NCI-H748 (cell line): ENCODE data around the gene GARS1.
"Not testable (repeated sequence)": the region's sequence is repeated elsewhere in the genome, so short reads cannot be mapped to it uniquely, and the experiment has no call there.

Experiments
- DNase-seq: peaks from one replicate; lab custom pipeline; 2025; ENCODE audit not compliant: unreplicated experiment; lab: John Stamatoyannopoulos, UW

GARS1 gene

DNA sequence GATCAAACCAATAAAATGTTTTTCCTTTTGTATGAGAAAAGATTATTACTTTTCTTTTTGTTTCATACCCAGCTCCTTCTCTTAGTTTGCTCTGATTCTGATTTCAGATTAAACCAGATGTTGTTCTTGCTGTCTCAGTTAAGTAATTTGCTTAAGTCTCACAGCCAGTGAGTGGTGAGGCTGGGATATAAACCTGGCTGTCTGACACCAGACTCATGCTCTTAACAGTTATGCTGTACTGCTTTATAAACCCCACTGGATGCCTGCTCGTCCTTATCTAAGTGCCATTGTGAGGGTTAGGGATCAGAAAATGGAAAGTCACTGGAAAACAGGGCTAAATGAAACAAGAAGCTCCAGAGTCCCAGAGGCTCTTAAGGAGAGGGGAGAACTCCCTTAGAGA is 24.3 kb downstream of the GARS1 start:
- DNase-seq = no peak

DNA sequence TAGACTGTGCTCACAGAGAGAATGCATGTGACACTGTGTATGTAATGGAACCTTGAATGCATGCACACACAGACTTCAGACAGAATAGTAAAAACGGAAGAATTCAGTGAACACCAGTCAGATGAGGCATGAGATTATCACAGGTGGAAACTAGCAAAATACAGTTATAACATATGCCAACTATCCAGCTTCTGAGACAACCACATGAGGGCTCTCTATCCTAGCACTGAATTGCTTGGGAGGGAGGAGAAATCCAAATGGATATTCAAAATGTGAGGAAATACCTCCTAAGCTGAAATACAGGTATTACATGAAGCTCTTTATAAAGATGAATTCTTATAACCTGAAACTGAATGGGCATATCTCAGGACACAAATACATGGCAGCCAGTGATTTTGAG is 30.6 kb downstream of the GARS1 start:
- no peak for DNase-seq

DNA sequence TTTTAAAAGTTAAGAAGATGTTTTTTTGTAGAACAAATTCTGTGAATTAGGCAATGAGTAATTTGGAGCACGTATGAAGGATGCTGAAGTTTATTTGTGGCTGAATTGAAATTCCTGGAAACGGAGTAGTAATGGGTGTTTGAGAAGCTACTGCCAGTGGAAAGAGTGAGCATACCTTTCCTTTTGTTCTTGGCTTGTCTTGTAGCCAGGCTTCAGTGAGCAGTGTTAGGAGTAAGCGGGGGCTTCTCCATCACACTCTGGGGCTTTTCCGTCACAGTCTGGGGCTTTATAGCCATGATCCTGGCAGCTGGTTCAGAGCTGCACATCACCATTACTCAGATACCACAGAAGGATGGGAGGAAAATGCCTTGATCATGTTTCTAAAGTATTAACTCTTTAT is 32.3 kb downstream of the GARS1 start:
- no peak for DNase-seq

DNA sequence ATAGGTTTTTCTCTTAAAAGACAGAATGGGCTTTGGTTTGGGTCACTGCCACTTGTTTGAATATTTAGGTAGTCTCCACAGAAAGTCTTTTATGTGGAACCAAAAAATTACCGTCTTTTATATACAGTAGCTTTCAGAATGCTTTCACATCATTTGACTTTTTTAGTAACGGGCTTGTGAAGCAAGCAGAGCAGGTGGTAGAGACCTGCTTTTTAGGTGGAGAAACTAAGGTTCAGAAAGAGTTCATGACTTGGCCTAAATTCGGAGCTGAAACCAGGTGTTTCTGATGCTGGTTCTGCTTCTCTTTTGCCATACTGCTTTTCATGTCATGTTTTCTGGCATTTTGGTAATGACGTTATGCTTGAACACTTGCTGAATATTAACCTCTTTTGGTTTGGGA is 36.3 kb downstream of the GARS1 start:
- no peak for DNase-seq

DNA sequence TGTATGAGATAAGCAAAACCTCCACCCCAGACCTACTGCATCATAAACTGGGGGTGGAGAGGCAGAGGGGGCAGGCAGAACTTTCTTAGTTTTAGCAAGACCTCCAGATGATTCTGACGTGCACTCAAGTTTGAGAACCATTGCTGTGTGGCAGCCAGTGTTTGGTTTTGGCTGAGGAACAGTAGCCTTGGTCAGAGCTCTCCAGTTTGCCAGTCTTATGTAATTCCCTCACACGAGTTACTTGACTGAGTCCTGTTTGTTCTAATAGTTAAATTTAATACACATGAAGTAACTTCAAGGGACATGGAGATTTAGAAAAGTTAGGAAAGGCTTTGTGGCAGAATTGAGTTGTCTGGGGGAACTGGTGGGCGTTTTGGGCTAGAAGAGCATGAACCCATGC is 38.5 kb downstream of the GARS1 start:
- DNase-seq = no peak

DNA sequence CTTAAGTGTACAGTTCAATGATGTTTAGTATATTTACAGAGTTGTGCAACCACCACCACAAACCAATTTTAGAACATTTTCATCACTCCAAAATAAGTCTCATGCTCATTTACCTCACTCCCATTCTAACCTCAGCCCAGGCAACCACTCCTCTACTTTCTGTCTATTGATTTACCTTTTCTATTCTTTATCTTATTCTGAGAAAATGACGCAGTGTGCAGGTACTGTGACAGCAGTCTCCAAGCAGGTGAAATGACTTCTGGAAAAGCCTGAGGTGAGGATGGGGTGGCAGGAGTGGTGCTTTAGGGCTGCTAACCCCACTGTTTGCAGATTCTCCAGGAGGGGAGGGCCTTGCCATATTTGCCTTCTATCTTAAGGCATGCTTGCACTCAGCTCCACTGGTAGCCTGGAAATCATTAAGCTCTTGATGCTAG is 39.5 kb downstream of the GARS1 start:
- no peak for DNase-seq

DNA sequence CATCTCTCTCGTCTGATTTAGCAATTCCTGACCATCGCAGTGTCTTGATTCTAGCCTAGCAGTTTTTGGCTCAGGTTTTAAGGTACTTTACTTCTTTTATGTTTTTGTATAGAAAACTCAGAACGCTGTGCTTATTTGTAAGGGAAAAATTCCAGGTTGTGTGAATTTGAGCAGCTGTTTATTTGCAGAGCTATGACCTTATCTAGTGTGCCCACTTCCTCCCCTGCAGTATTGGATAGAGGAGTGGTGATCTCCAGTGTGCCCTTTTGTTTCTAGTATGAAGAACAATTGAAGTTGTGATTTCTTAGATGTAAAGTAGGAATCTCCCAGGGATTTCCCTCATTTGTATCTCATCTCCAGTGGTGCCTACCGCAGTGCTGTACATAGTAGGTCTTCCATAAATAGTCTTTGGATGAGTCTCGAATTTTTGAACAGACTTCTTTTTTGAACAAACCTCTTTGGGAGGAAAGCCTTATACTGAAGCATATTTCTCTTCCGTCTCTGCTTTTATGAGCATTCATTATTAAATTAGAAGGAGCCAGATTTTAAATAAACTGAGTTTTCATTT is 40.0 kb downstream of the GARS1 start:
- DNase-seq = no peak

DNA sequence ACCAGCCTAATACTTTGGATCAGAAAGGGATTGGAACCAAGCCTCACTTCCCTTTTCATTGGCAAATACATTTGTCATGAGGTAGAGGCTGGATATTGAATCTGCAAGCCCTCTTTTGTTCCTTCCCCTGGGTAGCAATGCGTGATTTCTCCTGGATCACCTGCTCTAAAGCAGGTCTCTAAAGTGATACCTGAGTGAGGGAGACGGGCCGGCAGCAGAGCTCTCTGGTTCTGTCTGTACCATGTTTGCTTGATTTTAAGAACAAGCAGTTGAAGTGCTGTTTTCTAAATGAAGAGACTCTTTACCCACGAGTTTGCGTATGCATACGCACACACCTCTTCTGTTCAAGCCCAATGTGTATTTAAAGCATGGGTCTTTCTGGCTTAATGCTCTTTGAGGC is 41.1 kb downstream of the GARS1 start:
- DNase-seq = no peak

DNA sequence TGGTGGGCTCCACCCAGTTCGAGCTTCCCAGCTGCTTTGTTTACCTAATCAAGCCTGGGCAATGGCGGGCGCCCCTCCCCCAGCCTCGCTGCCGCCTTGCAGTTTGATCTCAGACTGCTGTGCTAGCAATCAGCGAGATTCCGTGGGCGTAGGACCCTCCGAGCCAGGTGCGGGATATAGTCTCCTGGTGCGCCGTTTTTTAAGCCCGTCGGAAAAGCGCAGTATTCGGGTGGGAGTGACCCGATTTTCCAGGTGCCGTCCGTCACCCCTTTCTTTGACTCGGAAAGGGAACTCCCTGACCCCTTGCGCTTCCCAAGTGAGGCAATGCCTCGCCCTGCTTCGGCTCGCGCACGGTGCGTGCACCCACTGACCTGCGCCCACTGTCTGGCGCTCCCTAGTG is 47.6 kb downstream of the GARS1 start:
- not testable (repeated sequence) for DNase-seq

DNA sequence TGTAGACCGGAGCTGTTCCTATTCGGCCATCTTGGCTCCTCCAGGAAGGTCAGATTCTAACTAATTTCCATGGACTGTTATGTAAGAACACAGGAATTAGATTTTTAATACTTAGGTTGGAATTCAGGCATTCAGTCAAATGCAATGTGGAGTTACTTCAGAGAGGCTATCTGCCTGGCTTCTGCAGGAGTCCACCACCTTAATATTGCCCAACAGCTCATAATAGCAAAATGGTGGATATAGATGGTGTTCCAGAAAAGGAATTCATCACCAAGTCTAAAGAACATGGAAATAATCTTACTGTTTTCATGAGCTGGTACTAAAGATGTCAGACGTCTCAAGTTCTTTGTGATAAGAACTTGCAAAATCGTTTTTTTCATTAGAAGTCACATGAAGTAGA is 48.1 kb downstream of the GARS1 start:
- no peak for DNase-seq

DNA sequence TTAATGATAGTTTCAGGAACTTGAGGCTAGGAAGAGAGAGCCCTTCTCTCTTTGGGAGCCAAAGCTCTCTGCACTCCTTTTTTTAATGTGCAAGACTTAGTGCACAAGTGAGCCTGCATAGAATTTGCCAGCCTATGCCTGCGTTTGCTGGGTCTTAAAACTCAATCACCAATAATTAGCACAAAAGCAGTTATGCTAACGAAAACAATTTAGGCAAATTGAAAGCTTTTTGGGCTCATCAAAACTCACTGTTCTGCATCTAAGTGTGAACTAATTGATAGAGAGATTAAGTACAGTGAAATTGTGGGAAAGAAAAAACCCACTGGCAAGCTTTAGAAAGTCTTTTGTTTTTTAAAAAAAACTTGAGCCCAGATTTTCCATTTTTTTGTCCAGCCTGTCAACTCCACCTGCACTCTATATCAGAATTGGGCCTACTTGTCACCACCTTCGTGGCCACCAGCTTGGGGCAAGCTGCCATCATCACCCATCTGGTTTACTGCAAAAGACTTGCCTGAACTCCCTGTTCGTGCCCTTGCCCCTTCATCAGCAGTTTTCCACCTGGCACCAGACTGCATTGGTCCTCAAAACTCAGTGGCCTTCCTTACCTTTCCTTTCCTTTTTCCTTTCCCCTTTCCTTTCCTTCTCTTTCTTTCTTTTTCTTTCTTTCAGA is 49.7 kb downstream of the GARS1 start:
- no peak for DNase-seq

DNA sequence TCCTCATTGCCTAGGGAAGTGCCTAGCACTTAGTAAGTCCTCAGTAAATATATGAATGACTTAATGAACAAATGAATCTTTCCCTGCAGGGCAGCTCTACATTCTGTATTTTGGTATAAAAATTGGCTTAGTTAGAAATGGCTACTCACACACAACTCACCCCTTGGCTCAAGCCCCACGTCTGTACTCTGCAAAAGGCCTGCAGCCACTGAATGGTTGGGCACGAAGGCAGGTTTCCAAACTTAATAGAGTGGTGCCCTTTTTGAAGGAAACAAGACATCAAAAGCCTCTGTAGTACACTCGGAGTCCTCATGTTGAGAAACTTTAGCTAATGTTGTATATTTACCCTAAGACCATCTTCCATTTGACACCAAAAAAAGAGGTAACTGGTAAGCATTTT is 51.0 kb downstream of the GARS1 start:
- DNase-seq = no peak

DNA sequence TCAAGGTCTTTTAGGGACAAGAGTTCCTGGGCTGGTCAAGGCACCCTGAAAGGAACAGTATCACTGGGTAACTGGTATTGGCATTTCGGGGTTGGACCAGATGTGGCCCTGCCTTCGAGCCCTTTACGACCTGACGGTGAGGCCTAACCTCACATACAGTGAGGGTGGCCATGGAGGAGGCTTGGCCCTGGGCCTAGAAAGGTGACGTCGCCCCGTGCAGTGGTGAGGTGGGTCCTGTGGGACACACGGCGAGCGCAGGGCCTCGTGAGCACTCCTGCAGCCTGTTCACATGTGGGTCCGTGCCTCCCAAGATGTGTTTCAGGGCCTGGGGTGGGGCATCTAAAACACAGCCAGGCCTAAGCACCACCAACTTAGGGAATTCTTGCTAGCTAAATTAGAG is 51.5 kb downstream of the GARS1 start:
- no peak for DNase-seq

DNA sequence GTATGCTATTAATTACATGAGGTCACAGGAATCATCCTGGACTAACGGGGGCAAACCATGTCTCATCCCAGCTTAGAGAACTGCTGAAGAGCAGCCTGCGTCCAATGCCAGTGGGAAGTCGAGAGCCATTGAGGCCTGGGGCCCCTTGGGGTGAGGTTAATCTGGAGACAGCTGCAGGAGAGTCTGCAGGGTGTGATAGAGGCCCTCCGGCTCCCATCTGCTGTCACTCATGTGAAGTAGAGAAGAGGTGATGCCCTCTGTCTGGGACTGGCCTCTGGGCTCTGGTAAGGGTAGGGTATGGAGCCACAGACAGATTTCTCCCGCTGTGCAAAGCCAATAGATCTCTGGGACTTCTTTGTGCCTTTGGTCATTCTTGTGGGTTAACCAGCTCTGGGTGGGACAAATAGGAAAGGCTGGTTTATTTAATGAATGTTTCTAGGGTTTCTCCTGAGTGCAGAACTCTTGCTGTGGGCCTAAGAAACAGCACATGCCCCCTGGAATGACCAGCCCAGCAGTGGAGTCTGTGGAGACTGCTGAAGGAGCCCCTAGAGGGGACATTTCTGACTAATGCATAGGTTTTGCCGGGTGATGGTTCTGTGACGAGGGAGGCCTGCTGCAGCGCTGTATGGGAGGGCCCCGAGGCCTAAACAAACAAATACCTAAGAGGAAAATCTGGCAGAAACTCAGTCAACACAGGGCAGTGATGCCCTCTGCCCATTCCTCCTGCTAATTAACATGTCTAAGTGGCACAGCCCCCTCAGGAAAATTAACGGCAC is 53.1 kb downstream of the GARS1 start:
- no peak for DNase-seq

DNA sequence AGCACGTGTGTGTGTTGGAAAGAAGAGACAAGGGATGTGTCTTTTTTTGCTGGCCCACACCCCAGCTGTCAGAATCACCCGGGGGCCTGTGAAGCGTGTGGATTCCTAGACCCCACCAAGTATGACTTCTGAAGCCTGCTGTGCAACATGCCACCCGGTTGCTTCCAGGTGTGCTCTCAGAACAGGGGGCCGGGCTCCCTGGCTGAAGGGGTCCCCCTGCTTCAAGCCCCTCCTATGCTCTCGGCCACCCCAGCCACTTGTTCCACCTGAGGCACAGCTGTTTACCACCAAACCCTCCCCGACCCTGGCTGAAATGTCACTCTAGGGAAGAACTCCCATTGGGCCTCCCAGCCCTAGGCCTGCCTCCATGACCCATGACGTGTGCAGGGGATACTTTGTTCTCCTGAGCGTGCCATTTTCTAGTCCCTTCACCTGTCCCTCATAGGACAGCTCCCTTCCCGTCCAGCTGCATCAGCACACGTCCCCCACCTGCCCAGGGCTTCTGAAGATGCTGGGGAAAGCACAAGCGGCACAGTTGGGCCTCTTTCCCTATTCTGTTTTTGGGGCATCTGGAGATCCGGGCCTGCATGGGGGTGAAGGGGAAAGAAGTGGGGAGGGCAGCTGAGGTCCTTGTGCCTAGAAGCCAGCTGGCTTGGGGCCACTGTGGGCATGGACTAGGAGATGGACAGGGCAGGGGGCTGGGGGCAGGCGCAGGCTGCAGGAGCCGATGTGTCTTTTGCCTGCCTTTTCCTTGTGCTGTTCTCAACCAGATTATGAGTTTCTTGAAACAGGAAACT is 54.3 kb downstream of the GARS1 start:
- no peak for DNase-seq

DNA sequence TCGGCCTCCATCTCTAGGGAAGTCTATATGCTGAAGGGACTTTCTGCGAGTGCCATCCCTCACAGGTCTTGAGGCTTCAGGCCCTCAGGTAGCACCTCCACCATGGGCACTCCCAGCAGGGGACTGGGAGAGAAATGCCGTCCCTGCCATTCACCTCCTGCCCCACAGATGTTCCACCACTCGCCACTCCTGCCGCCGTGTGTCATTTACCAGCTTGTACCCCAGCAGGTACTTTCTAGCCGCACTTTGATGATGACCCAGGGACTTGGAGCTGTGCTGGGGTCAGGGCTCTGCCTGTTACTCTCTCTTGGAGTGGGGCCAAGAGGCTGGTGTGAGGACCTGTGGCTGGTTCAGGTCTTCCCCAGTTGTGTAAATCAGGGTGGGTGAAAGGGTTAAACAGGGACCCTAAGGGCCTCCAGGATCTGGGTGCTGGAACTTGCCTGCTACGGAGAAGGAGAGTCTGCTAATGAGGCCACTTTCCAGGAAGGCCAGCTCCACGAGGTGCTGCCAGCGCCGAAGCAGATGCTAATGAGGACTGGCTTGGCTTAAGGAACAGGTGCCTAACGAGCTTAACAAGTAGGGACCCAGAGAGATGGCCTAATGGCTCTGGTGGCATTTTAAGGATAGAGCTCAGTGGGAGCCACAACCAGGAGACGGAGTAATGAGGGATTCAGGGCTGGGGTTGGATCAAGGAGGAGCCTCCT is 55.2 kb downstream of the GARS1 start:
- no peak for DNase-seq

DNA sequence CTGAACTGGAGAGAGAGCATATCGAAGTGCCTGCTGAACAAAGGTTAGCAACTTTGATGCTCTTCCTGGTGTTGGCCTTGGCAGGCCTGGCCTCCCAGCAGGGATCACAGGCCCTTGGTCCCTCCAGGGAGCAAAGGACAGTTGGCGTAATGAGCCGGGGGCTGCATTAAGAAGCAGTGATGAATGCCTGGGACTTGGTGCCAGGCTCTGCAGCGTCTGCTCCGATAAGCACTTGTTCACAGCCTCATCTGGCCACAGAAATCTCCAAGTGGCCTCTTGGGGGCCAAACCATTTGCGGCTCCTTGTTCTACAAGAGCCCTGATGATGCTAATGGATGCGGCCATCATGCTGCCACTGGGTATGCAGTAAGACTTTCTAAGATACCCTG is 55.7 kb downstream of the GARS1 start:
- no peak for DNase-seq

DNA sequence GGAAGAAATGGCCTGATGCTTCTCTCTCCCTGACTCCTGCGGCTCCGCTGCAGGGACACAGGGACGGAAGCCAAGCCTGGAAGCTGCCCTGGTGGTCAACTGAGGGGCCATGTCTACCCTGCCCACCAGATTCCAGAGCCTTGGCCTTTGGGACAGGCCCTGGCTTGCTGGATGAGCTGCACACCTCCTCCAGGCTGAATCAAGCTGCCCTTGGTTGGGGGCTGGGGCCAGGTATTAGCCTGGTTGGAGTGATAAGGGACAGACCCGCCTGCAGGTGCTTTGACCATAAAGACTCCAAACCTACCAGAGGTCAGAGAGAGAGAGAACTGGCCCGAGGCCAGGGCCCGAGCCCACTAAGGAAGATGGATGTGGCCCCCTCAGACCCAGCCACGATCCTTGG is 57.5 kb downstream of the GARS1 start:
- no peak for DNase-seq

DNA sequence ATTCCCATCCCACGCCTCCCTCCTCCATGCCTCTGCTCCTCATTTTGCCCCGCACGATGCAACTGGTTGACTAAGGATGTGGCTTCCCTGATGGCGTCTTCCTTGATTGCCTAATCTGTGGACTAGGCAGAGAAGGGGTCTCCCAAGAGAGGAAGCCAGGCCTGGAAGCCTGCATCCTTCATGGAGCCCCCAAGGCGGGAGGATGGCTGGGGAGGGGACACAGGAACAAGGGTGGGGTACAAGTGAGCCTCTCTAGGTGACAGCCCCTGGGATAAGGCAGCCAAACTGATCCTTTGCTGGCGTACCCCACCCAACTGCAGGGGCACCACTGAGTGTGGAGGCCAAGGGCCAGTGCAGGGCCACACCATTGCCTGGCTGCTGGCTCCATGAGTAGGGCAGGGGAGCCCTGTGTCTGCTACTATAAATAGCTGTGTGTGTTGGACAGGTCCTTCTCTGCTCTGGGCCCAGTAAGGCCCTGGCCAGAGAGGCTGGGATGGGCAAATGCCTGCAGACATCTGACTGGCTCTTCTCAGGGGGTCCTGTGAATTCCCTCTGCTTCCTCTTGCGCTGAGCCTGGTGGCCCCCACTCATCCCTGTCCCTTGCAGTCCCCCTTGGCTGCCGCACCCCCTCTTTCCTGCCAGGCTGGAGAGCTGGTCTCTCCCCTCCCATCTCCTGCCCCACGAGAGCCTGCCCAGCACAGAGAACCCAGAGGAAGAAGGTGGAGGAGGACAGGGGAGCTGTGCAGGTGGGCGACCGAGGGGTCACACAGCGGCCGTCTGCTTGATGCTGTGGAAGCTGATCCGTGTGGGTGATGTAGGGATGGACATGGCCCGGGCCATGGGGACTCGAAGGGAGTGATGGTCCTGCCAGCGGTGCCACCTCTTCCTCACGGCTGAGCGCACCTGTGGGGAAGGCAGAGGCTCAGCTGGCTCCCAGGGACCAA is 58.3 kb downstream of the GARS1 start:
- no peak for DNase-seq
